ENCODE results near the gene LILRB5. TPM values are rescaled to one million over a fixed set of nuclear protein-coding genes. Genes with fewer than 3 reads are reported as not detected.

Gene LILRB5
- total and polyA plus RNA-seq, 4 donors: 2.2 to 5.8 (median 3.5) TPM

DNA sequence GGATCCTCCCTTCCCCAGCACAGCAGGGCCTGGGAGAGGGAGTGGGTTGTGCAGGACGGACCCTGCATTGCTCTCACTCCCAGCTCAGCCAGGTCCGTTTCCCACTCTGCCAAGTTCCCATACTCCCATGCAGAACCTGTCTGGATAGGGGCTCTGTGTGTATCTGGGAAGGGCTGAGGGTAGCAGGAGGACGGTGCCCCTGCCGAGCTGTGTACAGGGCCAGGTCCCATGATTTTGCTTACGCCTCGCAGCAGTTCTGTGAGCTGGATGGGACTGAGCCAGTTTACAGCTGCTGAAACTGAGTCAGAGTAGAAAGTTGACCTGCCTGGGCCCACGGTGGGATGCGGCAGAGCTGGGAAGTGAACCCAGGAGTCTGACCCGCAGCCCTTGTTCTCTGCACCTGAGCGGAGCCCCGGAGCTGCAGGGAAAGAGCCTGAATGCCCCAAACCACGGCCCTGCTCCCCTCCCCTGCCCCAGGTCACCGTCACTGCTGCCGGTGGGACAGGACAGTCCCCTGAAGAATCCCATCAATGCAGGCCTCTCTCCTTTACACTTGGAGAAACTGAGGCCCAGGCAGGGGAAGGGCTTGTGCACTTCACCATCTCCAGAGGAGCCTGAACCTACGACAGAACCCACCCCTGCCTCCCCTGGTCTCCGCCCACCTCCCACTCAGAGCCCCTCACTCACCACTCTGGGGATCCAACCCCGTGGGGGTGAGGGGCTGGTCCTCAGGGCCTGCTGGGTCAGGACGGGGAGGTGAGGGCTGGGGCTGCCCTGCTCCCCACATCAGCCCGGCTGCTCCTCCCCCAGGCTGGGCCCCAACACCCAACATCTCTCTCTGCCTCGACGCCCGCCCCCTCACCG lies 3.5 kb downstream of the LILRB5 start:
- Histone ChIP-seq H3K4me1 (ENCODE audit: control insufficient read depth in 5 of 5, insufficient read depth in 5 of 5, low read length in 5 of 5) (no peaks in the 10 kb centered on the region), H3K36me3 (ENCODE audit: control insufficient read depth in 4 of 4, insufficient read depth in 4 of 4, low read length in 4 of 4) (no peaks in the 10 kb centered on the region), H3K9me3 (ENCODE audit: control insufficient read depth in 4 of 4, insufficient read depth in 3 of 4, low read length in 3 of 4) (no peaks in the 10 kb centered on the region), H3K9ac (ENCODE audit: insufficient read depth in 1 of 2, low read length in 2 of 2) (no peak overlapping the region), H3K27ac (ENCODE audit: low read depth in 1 of 2, low read length in 1 of 2) (no peak overlapping the region), H3K27me3 (ENCODE audit: control insufficient read depth in 3 of 3, insufficient read depth in 3 of 3, low read length in 2 of 3) (peaks cover 0 to 8% (median 0%) of the 10 kb centered on the region in 3 donors), H3K4me3 (no peak overlapping the region)
- TF ChIP-seq, protein P1, sequence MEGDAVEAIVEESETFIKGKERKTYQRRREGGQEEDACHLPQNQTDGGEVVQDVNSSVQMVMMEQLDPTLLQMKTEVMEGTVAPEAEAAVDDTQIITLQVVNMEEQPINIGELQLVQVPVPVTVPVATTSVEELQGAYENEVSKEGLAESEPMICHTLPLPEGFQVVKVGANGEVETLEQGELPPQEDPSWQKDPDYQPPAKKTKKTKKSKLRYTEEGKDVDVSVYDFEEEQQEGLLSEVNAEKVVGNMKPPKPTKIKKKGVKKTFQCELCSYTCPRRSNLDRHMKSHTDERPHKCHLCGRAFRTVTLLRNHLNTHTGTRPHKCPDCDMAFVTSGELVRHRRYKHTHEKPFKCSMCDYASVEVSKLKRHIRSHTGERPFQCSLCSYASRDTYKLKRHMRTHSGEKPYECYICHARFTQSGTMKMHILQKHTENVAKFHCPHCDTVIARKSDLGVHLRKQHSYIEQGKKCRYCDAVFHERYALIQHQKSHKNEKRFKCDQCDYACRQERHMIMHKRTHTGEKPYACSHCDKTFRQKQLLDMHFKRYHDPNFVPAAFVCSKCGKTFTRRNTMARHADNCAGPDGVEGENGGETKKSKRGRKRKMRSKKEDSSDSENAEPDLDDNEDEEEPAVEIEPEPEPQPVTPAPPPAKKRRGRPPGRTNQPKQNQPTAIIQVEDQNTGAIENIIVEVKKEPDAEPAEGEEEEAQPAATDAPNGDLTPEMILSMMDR (IDR thresholded peaks at IDR 0.05; ENCODE audit: control extremely low read depth, extremely low read depth): no peak
- DNase-seq: no peak
- no peak for ATAC-seq (ENCODE audit: insufficient read depth, low FRiP score)
- 71 to 75% methylated on average over 20 to 23 of the region's 23 CpGs for WGBS, 2 donors

DNA sequence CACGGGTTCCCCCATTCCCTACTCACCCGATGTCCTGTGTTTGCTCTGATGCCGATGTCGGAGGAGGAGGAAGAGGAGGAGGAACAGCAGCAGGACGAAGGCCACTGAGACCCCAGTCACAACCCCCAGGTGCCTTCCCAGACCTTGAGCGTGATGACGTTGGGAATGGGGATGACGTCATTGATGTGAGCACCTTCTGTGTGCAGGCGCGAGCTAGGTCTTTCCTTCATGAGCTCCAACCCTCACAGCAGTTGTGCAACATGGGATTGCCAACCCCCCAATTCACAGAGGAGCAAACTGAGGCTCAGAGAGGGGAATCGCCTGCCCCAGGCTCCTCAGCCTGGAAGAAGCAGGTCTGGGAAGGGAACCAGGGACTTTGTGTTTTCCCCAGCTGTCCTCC lies 4.2 kb downstream of the LILRB5 start:
- no peak overlapping the region for H3K4me3 ChIP-seq
- H3K27ac ChIP-seq (ENCODE audit: low read depth in 1 of 2, low read length in 1 of 2): no peak overlapping the region
- ATAC-seq (ENCODE audit: insufficient read depth, low FRiP score) (no peak), DNase-seq (no peak)
- no peaks in the 10 kb centered on the region for H3K4me1 ChIP-seq (ENCODE audit: control insufficient read depth in 5 of 5, insufficient read depth in 5 of 5, low read length in 5 of 5)
- WGBS, 2 donors: 79 to 84% methylated on average over 11 of the region's 11 CpGs
- H3K9me3 ChIP-seq (ENCODE audit: control insufficient read depth in 4 of 4, insufficient read depth in 3 of 4, low read length in 3 of 4): no peaks in the 10 kb centered on the region
- H3K9ac ChIP-seq (ENCODE audit: insufficient read depth in 1 of 2, low read length in 2 of 2): no peak overlapping the region
- peaks cover 0 to 10% (median 0%) of the 10 kb centered on the region in 3 donors for H3K27me3 ChIP-seq (ENCODE audit: control insufficient read depth in 3 of 3, insufficient read depth in 3 of 3, low read length in 2 of 3)
- TF ChIP-seq, protein P1 (IDR thresholded peaks at IDR 0.05; ENCODE audit: control extremely low read depth, extremely low read depth): no peak
- H3K36me3 ChIP-seq (ENCODE audit: control insufficient read depth in 4 of 4, insufficient read depth in 4 of 4, low read length in 4 of 4): no peaks in the 10 kb centered on the region

DNA sequence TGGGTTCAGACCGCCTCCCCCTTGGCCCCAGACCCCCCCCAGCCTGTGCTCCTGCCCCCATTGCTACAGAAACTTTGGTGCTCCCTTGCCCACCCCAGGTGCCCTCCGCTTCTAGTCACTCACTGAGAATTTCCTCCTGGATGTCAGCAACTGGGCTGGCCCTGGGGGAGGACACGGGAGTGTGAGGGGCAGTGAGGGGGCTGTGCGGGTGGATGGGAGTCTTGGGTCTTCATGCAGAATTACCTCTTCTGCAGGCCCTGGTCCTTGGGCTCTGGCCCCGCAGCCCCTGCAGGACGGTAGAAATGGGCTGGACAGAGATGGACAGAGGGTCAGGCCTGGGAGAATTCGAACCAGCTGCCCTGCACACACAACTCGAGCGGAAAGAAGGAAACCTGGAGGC lies 4.8 kb downstream of the LILRB5 start:
- WGBS, 2 donors: 80 to 86% methylated on average over 9 of the region's 9 CpGs
- TF ChIP-seq, protein P1 (IDR thresholded peaks at IDR 0.05; ENCODE audit: control extremely low read depth, extremely low read depth): no peak
- H3K27me3 ChIP-seq (ENCODE audit: control insufficient read depth in 3 of 3, insufficient read depth in 3 of 3, low read length in 2 of 3): peaks cover 0 to 6% (median 0%) of the 10 kb centered on the region in 3 donors

More for the DNA sequence above, 4.8 kb downstream of the LILRB5 start:
- Histone ChIP-seq H3K9ac (ENCODE audit: insufficient read depth in 1 of 2, low read length in 2 of 2) (no peak overlapping the region), H3K9me3 (ENCODE audit: control insufficient read depth in 4 of 4, insufficient read depth in 3 of 4, low read length in 3 of 4) (no peaks in the 10 kb centered on the region), H3K36me3 (ENCODE audit: control insufficient read depth in 4 of 4, insufficient read depth in 4 of 4, low read length in 4 of 4) (no peaks in the 10 kb centered on the region), H3K4me3 (no peak overlapping the region), H3K4me1 (ENCODE audit: control insufficient read depth in 5 of 5, insufficient read depth in 5 of 5, low read length in 5 of 5) (peaks cover 0 to 2% (median 0%) of the 10 kb centered on the region in 5 donors), H3K27ac (ENCODE audit: low read depth in 1 of 2, low read length in 1 of 2) (no peak overlapping the region)
- ATAC-seq (ENCODE audit: insufficient read depth, low FRiP score) (no peak), DNase-seq (no peak)

All from lung (tissue), 12 donors.